Upper lobe of left lung (tissue), 4 donors: Measurements from ENCODE around the gene HAO2.

Source experiments
- EP300 ChIP-seq, 4 donors: sonication (generic); formaldehyde crosslinking; IDR thresholded peaks; one replicate each; pipeline ENCODE4 v1.5.1; 2017; ENCODE audit warnings: antibody characterized with exemption in 4 of 4, control low read depth in 2 of 4
- POLR2A ChIP-seq, 4 donors: fragments of 450-650 bp; IDR thresholded peaks; one replicate each; pipeline ENCODE4 v1.5.1; 2016 to 2017; ENCODE audit warnings: antibody characterized with exemption in 4 of 4, mild to moderate bottlenecking in 2 of 4
- TF ChIP-seq, protein P1 (sequence below), 6 experiments: fragments of 450-650 bp in 4 of 6; fragments of 200-600 bp in 2 of 6; sonication (generic) in 2 of 6; IDR thresholded peaks; one replicate each; pipeline ENCODE4 v1.5.1; 2016 to 2019; ENCODE audit warnings: antibody characterized with exemption in 6 of 6

DNA sequence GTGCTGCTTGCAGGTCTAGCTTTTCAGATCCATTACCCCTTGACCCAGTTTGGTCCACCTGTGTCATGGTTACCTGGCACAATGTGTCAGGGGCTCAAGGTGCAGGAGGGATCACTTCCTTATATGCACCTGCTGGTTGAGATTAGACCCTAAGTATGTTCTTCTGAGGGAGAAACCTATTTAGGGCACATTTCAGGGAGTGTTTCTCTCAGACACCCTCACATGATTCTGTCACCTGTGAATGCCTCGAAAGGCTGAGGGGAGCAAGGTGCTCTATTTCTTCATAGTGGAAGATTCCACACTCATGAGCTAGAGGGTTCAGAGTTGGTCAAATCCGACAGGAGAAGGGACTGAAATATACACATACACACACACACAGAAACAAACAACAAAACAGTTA, 61.9 kb downstream of the HAO2 start:
- TF ChIP-seq POLR2A (IDR thresholded peaks at IDR 0.05): no peak
- TF ChIP-seq, protein P1, sequence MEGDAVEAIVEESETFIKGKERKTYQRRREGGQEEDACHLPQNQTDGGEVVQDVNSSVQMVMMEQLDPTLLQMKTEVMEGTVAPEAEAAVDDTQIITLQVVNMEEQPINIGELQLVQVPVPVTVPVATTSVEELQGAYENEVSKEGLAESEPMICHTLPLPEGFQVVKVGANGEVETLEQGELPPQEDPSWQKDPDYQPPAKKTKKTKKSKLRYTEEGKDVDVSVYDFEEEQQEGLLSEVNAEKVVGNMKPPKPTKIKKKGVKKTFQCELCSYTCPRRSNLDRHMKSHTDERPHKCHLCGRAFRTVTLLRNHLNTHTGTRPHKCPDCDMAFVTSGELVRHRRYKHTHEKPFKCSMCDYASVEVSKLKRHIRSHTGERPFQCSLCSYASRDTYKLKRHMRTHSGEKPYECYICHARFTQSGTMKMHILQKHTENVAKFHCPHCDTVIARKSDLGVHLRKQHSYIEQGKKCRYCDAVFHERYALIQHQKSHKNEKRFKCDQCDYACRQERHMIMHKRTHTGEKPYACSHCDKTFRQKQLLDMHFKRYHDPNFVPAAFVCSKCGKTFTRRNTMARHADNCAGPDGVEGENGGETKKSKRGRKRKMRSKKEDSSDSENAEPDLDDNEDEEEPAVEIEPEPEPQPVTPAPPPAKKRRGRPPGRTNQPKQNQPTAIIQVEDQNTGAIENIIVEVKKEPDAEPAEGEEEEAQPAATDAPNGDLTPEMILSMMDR (IDR thresholded peaks at IDR 0.05): no peak
- TF ChIP-seq EP300 (IDR thresholded peaks at IDR 0.05): no peak
